KMS-11 (cell line): ENCODE results near the gene CACNA1E.

ENCODE experiments used
- H2AFZ ChIP-seq: fragments of 200-600 bp; sonication (generic); 2 replicates; pipeline ENCODE4 v1.6.1; 2016; ENCODE audit warnings: antibody characterized with exemption, mixed run types, low read depth
- H3K27ac ChIP-seq: fragments of 200-600 bp; sonication (generic); 2 replicates; pipeline ENCODE4 v1.6.1; 2016; ENCODE audit warnings: mild to moderate bottlenecking, mixed run types
- H3K27me3 ChIP-seq: fragments of 200-600 bp; sonication (generic); 2 replicates; pipeline ENCODE4 v1.6.1; 2017; ENCODE audit warnings: mild to moderate bottlenecking, low read depth, mixed run types, moderate library complexity; ENCODE audit not compliant: insufficient read depth
- H3K36me3 ChIP-seq: fragments of 200-600 bp; sonication (generic); 2 replicates; pipeline ENCODE4 v1.6.1; 2017; ENCODE audit warnings: mild to moderate bottlenecking, mixed run types; ENCODE audit not compliant: insufficient read depth
- H3K4me1 ChIP-seq: fragments of 200-600 bp; sonication (generic); 2 replicates; pipeline ENCODE4 v1.6.1; 2016; ENCODE audit warnings: mild to moderate bottlenecking, low read depth, mixed run types; ENCODE audit not compliant: poor library complexity, severe bottlenecking
- H3K4me2 ChIP-seq: fragments of 200-600 bp; sonication (generic); 2 replicates; pipeline ENCODE4 v1.7.0; 2016; ENCODE audit warnings: mild to moderate bottlenecking, mixed run types
- H3K4me3 ChIP-seq: fragments of 200-600 bp; sonication (generic); IDR thresholded peaks from 2 replicates; pipeline ENCODE4 v1.6.1; 2017; ENCODE audit warnings: low read depth, low read length, mixed read lengths; ENCODE audit not compliant: insufficient read depth
- H3K79me2 ChIP-seq: fragments of 200-600 bp; sonication (generic); 2 replicates; pipeline ENCODE4 v1.6.1; 2016; ENCODE audit warnings: low read depth, mixed run types; ENCODE audit not compliant: insufficient read depth
- H3K9ac ChIP-seq: fragments of 200-600 bp; sonication (generic); 2 replicates; pipeline ENCODE4 v1.6.1; 2016; ENCODE audit warnings: mild to moderate bottlenecking, mixed run types
- H4K20me1 ChIP-seq: fragments of 200-600 bp; sonication (generic); 2 replicates; pipeline ENCODE4 v1.6.1; 2016; ENCODE audit warnings: mild to moderate bottlenecking, mixed run types; ENCODE audit not compliant: insufficient read depth
- CTCF ChIP-seq: fragments of 200-600 bp; sonication (generic); conservative IDR thresholded peaks from 2 replicates; pipeline ENCODE4 v1.6.1; 2017; ENCODE audit warnings: low read depth, mild to moderate bottlenecking, antibody characterized with exemption, low read length, moderate library complexity, mixed read lengths

CACNA1E gene

GRCh38 chr1:181458419-181458818, 24.9 kb upstream of the CACNA1E start:
- Histone ChIP-seq H3K9ac (no peak overlapping the region), H3K36me3 (no peaks in the 10 kb centered on the region), H3K27me3 (no peaks in the 10 kb centered on the region), H4K20me1 (no peaks in the 10 kb centered on the region), H3K4me1 (no peaks in the 10 kb centered on the region), H3K79me2 (no peaks in the 10 kb centered on the region), H3K4me2 (no peak overlapping the region), H3K4me3 (no peak overlapping the region), H2AFZ (no peak overlapping the region), H3K27ac (no peak overlapping the region)
- no peak for TF ChIP-seq CTCF

GRCh38 chr1:181459067-181459466, 24.2 kb upstream of the CACNA1E start:
- Histone ChIP-seq H3K4me3 (no peak overlapping the region), H3K27ac (no peak overlapping the region), H2AFZ (no peak overlapping the region), H3K4me2 (no peak overlapping the region), H3K36me3 (no peaks in the 10 kb centered on the region), H4K20me1 (no peaks in the 10 kb centered on the region), H3K27me3 (no peaks in the 10 kb centered on the region), H3K79me2 (no peaks in the 10 kb centered on the region), H3K4me1 (no peaks in the 10 kb centered on the region), H3K9ac (no peak overlapping the region)
- no peak for TF ChIP-seq CTCF

- Histone ChIP-seq H3K4me1 (no peaks in the 10 kb centered on the region), H3K9ac (no peak overlapping the region), H3K4me2 (no peak overlapping the region), H3K27me3 (no peaks in the 10 kb centered on the region), H3K79me2 (no peaks in the 10 kb centered on the region), H4K20me1 (no peaks in the 10 kb centered on the region), H3K36me3 (no peaks in the 10 kb centered on the region), H3K4me3 (no peak overlapping the region), H3K27ac (no peak overlapping the region), H2AFZ (no peak overlapping the region)
- TF ChIP-seq CTCF: no peak
These were observed 13.5 kb upstream of the CACNA1E start for GRCh38 chr1:181469829-181470228.

- Histone ChIP-seq H3K27me3 (no peaks in the 10 kb centered on the region), H3K9ac (no peak overlapping the region), H3K4me3 (no peak overlapping the region), H3K79me2 (no peaks in the 10 kb centered on the region), H2AFZ (no peak overlapping the region), H3K4me2 (no peak overlapping the region), H3K4me1 (no peaks in the 10 kb centered on the region), H3K27ac (no peak overlapping the region), H3K36me3 (no peaks in the 10 kb centered on the region), H4K20me1 (no peaks in the 10 kb centered on the region)
- TF ChIP-seq CTCF: no peak
These were observed 7.7 kb upstream of the CACNA1E start for GRCh38 chr1:181475580-181475979.

- Histone ChIP-seq H3K79me2 (no peaks in the 10 kb centered on the region), H3K27me3 (no peaks in the 10 kb centered on the region), H3K4me1 (no peaks in the 10 kb centered on the region), H3K4me3 (no peak overlapping the region), H3K9ac (no peak overlapping the region), H3K36me3 (no peaks in the 10 kb centered on the region), H4K20me1 (no peaks in the 10 kb centered on the region), H2AFZ (no peak overlapping the region), H3K4me2 (no peak overlapping the region), H3K27ac (no peak overlapping the region)
- TF ChIP-seq CTCF: no peak
These were observed 6.7 kb upstream of the CACNA1E start for GRCh38 chr1:181476581-181476980.
